Mesendoderm (in vitro differentiated cells): ENCODE data around the gene SLC5A12.

Experiments used
- DNase-seq: peaks from one replicate; pipeline ENCODE4 v3.0.0; 2013
- H2AK5ac ChIP-seq: 2 replicates; pipeline ENCODE4 v1.6.1; 2013; ENCODE audit warnings: low read length, inconsistent platforms
- H2BK120ac ChIP-seq: 2 replicates; pipeline ENCODE4 v1.6.1; 2013; ENCODE audit warnings: low read depth, mild to moderate bottlenecking, low read length, moderate library complexity, mixed read lengths
- H2BK15ac ChIP-seq: replicated peaks from 2 replicates; pipeline ENCODE4 v1.6.1; 2013; ENCODE audit warnings: low read depth, mild to moderate bottlenecking, moderate library complexity
- H2BK5ac ChIP-seq: 2 replicates; pipeline ENCODE4 v1.6.1; 2013; ENCODE audit warnings: low read length, inconsistent platforms
- H3K18ac ChIP-seq: 2 replicates; pipeline ENCODE4 v1.6.1; 2013; ENCODE audit warnings: mild to moderate bottlenecking, low read length, mixed read lengths
- H3K23ac ChIP-seq: one replicate; pipeline ENCODE4 v1.6.1; 2013; ENCODE audit warnings: low read length
- H3K27ac ChIP-seq: 2 replicates; pipeline ENCODE4 v1.5.1; 2013; ENCODE audit warnings: low read depth, mild to moderate bottlenecking, inconsistent platforms, low read length, moderate library complexity
- H3K27me3 ChIP-seq: 2 replicates; pipeline ENCODE4 v1.6.1; 2013; ENCODE audit warnings: low read length, control low read depth, mild to moderate bottlenecking, inconsistent platforms; ENCODE audit not compliant: insufficient read depth, poor library complexity
- H3K36me3 ChIP-seq: 2 replicates; pipeline ENCODE4 v1.6.1; 2013; ENCODE audit warnings: low read length, inconsistent platforms; ENCODE audit not compliant: control insufficient read depth, insufficient read depth
- H3K4ac ChIP-seq: one replicate; pipeline ENCODE4 v1.6.1; 2013; ENCODE audit warnings: low read depth, mild to moderate bottlenecking, low read length, moderate library complexity
- H3K4me1 ChIP-seq: 2 replicates; pipeline ENCODE4 v1.6.1; 2013; ENCODE audit warnings: low read depth, low read length, inconsistent platforms; ENCODE audit not compliant: control insufficient read depth
- H3K4me2 ChIP-seq: 2 replicates; pipeline ENCODE4 v1.6.1; 2013; ENCODE audit warnings: low read length
- H3K4me3 ChIP-seq: 2 replicates; pipeline ENCODE4 v1.5.1; 2013; ENCODE audit warnings: mild to moderate bottlenecking, low read length
- H3K56ac ChIP-seq: one replicate; pipeline ENCODE4 v1.6.1; 2013; ENCODE audit warnings: low read length
- H3K79me1 ChIP-seq: 2 replicates; pipeline ENCODE4 v1.6.1; 2013; ENCODE audit warnings: low read length, inconsistent platforms
- H3K79me2 ChIP-seq: 2 replicates; pipeline ENCODE4 v1.6.1; 2013; ENCODE audit warnings: mild to moderate bottlenecking, low read length; ENCODE audit not compliant: control insufficient read depth, insufficient read depth
- H3K9ac ChIP-seq: 2 replicates; pipeline ENCODE4 v1.6.1; 2013; ENCODE audit warnings: low read length, inconsistent platforms
- H4K5ac ChIP-seq: one replicate; pipeline ENCODE4 v1.6.1; 2013; ENCODE audit warnings: low read length
- H4K8ac ChIP-seq: one replicate; pipeline ENCODE4 v1.6.1; 2013; ENCODE audit warnings: low read depth, mild to moderate bottlenecking, control low read depth, low read length, moderate library complexity
- WGBS: extraction: QIAGEN DNeasy Blood & Tissue Kit; methylation state at CpG from one replicate; pipeline ENCODE4 v1.1.7; 2013; ENCODE audit warnings: low lambda C conversion rate, missing lambda C conversion rate; ENCODE audit not compliant: insufficient coverage; ENCODE audit errors: extremely low coverage; 5-methylcytosine and 5-hydroxymethylcytosine counted together

Gene SLC5A12

GRCh38 chr11:26688701-26689100 lies 33.2 kb downstream of the SLC5A12 start:
- no peak overlapping the region for H3K4me2 ChIP-seq

GRCh38 chr11:26687351-26687750 lies 34.5 kb downstream of the SLC5A12 start:
- no peak overlapping the region for H2BK15ac ChIP-seq
- H3K79me1 ChIP-seq = no peaks in the 10 kb centered on the region
- H3K9ac ChIP-seq = no peak overlapping the region
- H3K56ac ChIP-seq = no peak overlapping the region
- H3K4me3 ChIP-seq = no peak overlapping the region
- no peak overlapping the region for H3K4ac ChIP-seq
- no peak overlapping the region for H3K27ac ChIP-seq
- H3K18ac ChIP-seq = no peak overlapping the region
- H3K27me3 ChIP-seq = no peaks in the 10 kb centered on the region
- no peaks in the 10 kb centered on the region for H3K36me3 ChIP-seq
- no peak for DNase-seq
- no peak overlapping the region for H2BK5ac ChIP-seq
- no CpG with 5 or more reads among the region's 1 CpG for WGBS
- no peak overlapping the region for H3K23ac ChIP-seq
- no peak overlapping the region for H3K4me2 ChIP-seq
- H3K4me1 ChIP-seq = no peaks in the 10 kb centered on the region
- H4K5ac ChIP-seq = no peak overlapping the region
- H2BK120ac ChIP-seq = no peak overlapping the region
- no peak overlapping the region for H2AK5ac ChIP-seq
- H3K79me2 ChIP-seq = no peaks in the 10 kb centered on the region
- H4K8ac ChIP-seq = no peak overlapping the region

More at GRCh38 chr11:26688701-26689100, 33.2 kb downstream of the SLC5A12 start:
- Histone ChIP-seq H3K27me3 (no peaks in the 10 kb centered on the region), H3K56ac (no peak overlapping the region), H3K79me2 (no peaks in the 10 kb centered on the region), H2BK120ac (no peak overlapping the region), H3K18ac (no peak overlapping the region), H4K8ac (no peak overlapping the region), H3K36me3 (no peaks in the 10 kb centered on the region), H3K23ac (no peak overlapping the region), H3K79me1 (no peaks in the 10 kb centered on the region), H3K9ac (no peak overlapping the region), H2AK5ac (no peak overlapping the region), H3K27ac (no peak overlapping the region), H3K4me1 (no peaks in the 10 kb centered on the region), H3K4ac (no peak overlapping the region), H2BK15ac (no peak overlapping the region), H2BK5ac (no peak overlapping the region), H3K4me3 (no peak overlapping the region), H4K5ac (no peak overlapping the region)
- whole genome bisulfite sequencing = no CpG with 5 or more reads among the region's 4 CpGs
- DNase-seq = no peak

- no peak overlapping the region for H2BK120ac ChIP-seq
- no peaks in the 10 kb centered on the region for H3K36me3 ChIP-seq
- no peak overlapping the region for H3K4me3 ChIP-seq
- no peak overlapping the region for H2BK15ac ChIP-seq
- no peaks in the 10 kb centered on the region for H3K4me1 ChIP-seq
- DNase-seq = no peak
- no peak overlapping the region for H2BK5ac ChIP-seq
- no peaks in the 10 kb centered on the region for H3K79me1 ChIP-seq
- H4K8ac ChIP-seq = no peak overlapping the region
- no peak overlapping the region for H3K23ac ChIP-seq
- H3K18ac ChIP-seq = no peak overlapping the region
- no peak overlapping the region for H3K4me2 ChIP-seq
- no peak overlapping the region for H2AK5ac ChIP-seq
- H3K79me2 ChIP-seq = no peaks in the 10 kb centered on the region
- no peak overlapping the region for H3K9ac ChIP-seq
- no peak overlapping the region for H3K27ac ChIP-seq
- no peaks in the 10 kb centered on the region for H3K27me3 ChIP-seq
- H3K4ac ChIP-seq = no peak overlapping the region
- H3K56ac ChIP-seq = no peak overlapping the region
- H4K5ac ChIP-seq = no peak overlapping the region
Measured at GRCh38 chr11:26677566-26677965, 44.3 kb downstream of the SLC5A12 start.

GRCh38 chr11:26676641-26677040 lies 45.2 kb downstream of the SLC5A12 start:
- H3K56ac ChIP-seq = no peak overlapping the region
- no peak overlapping the region for H3K27ac ChIP-seq
- no peak for DNase-seq
- no peak overlapping the region for H2AK5ac ChIP-seq
- no peak overlapping the region for H3K23ac ChIP-seq
- no peak overlapping the region for H2BK120ac ChIP-seq
- no peaks in the 10 kb centered on the region for H3K79me1 ChIP-seq
- H3K27me3 ChIP-seq = no peaks in the 10 kb centered on the region
- H3K36me3 ChIP-seq = no peaks in the 10 kb centered on the region
- H2BK5ac ChIP-seq = no peak overlapping the region
- no peak overlapping the region for H3K18ac ChIP-seq
- no peaks in the 10 kb centered on the region for H3K4me1 ChIP-seq
- H3K4ac ChIP-seq = no peak overlapping the region
- H2BK15ac ChIP-seq = no peak overlapping the region
- H3K4me2 ChIP-seq = no peak overlapping the region
- no CpG with 5 or more reads among the region's 2 CpGs for WGBS
- no peak overlapping the region for H4K8ac ChIP-seq
- H3K9ac ChIP-seq = no peak overlapping the region
- no peak overlapping the region for H3K4me3 ChIP-seq
- H3K79me2 ChIP-seq = no peaks in the 10 kb centered on the region
- no peak overlapping the region for H4K5ac ChIP-seq

GRCh38 chr11:26675233-26675928 lies 46.5 kb downstream of the SLC5A12 start:
- no peak overlapping the region for H3K9ac ChIP-seq
- no peak overlapping the region for H4K5ac ChIP-seq
- H3K4ac ChIP-seq = no peak overlapping the region
- H3K79me2 ChIP-seq = no peaks in the 10 kb centered on the region
- H2BK120ac ChIP-seq = no peak overlapping the region
- no peak overlapping the region for H2AK5ac ChIP-seq
- no peak overlapping the region for H3K23ac ChIP-seq
- H2BK5ac ChIP-seq = no peak overlapping the region
- no peaks in the 10 kb centered on the region for H3K27me3 ChIP-seq
- H3K4me2 ChIP-seq = no peak overlapping the region
- no peak overlapping the region for H3K18ac ChIP-seq
- WGBS = no CpG with 5 or more reads among the region's 2 CpGs
- H3K27ac ChIP-seq = no peak overlapping the region
- H3K4me1 ChIP-seq = no peaks in the 10 kb centered on the region
- no peaks in the 10 kb centered on the region for H3K79me1 ChIP-seq
- H3K56ac ChIP-seq = no peak overlapping the region
- H2BK15ac ChIP-seq = no peak overlapping the region
- H4K8ac ChIP-seq = no peak overlapping the region
- no peak overlapping the region for H3K4me3 ChIP-seq
- DNase-seq = no peak
- H3K36me3 ChIP-seq = no peaks in the 10 kb centered on the region

GRCh38 chr11:26665946-26666345 lies 55.9 kb downstream of the SLC5A12 start:
- no peaks in the 10 kb centered on the region for H3K4me1 ChIP-seq

More at GRCh38 chr11:26665946-26666345, 55.9 kb downstream of the SLC5A12 start:
- Histone ChIP-seq H3K9ac (no peak overlapping the region), H3K23ac (no peak overlapping the region), H3K79me1 (no peaks in the 10 kb centered on the region), H4K8ac (no peak overlapping the region), H2BK15ac (no peak overlapping the region), H3K79me2 (no peaks in the 10 kb centered on the region), H3K18ac (no peak overlapping the region), H3K4me2 (no peak overlapping the region), H2AK5ac (no peak overlapping the region), H4K5ac (no peak overlapping the region), H3K36me3 (no peaks in the 10 kb centered on the region), H2BK120ac (no peak overlapping the region), H2BK5ac (no peak overlapping the region), H3K27ac (no peak overlapping the region), H3K56ac (no peak overlapping the region), H3K27me3 (no peaks in the 10 kb centered on the region), H3K4ac (no peak overlapping the region), H3K4me3 (no peak overlapping the region)
- no peak for DNase-seq
- no CpG with 5 or more reads among the region's 1 CpG for WGBS
